ENCODE results near the gene STX16. TPM values are rescaled to one million over a fixed set of nuclear protein-coding genes. Genes with fewer than 3 reads are reported as not detected.
A peak's percentile ranks its signal among the peaks of the same experiment; 100 is the strongest.

The STX16 gene
- total and polyA plus RNA-seq, 2 of the 13 experiments (the other 11 are each of a cell fraction or from before 2014, with no cell fraction given): 28.0 to 72.7 TPM

DNA sequence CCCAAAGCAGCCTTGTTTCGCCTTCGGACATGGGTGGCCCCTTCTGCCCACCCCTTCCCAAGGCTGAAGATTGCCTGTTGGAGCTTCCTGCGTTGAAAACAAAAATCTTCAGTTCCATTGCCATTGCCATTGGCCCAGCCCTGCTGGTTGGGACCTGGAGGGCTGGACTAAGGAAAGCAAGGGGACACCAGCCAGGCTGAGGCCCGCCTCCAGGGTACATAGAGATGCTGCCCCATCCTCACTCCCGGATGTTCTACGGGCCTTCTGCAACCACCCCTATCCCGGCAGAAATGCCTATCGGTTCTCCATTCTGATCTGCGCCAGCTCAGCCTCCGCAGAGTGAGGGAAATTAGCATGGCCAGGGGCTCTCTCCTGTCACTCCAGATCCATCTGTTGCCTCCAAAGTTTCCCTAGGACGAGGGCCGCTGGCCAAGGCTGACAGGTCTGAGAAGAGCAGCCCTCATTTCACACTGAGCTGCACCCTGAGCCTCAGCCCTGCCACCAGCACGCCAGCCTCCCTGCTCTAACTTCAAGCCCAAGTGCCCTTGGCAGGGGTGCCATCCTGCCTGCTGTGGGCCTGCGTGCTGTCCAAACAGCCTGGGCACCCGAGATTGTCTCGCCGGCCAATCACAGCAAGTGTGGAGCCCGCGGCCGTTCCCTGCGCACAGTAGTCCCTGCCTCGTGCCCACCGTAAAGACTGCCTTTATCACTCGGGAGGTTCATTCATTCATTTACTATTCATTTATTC is 13.4 kb upstream of the STX16 start:
- POLR2A ChIA-PET: interaction anchor here (1.6 kb wide), 1 partner anchor 13 kb away, joined by 4 read pairs; the partner anchor contains the start of gene STX16

More for the DNA sequence above, 13.4 kb upstream of the STX16 start:
- no peak overlapping the region for H3K27ac ChIP-seq (ENCODE audit: extremely low read length, insufficient read depth, low read length)
- H3K4me1 ChIP-seq (ENCODE audit: insufficient read depth, low read length): 0 out of 2 replicates have a peak, but pooled peaks cover 5% of the 10 kb centered on the region
- FAIRE-seq (no peak), ATAC-seq (peak; percentile 10; the same call in 1 of the 3 replicates), DNase-seq (ENCODE audit: low spot score) (no peak)
- intact Hi-C loops (cut with micrococcal nuclease; ENCODE audit: unreplicated experiment): no loop called here
- no peaks in the 10 kb centered on the region for H3K9me3 ChIP-seq (ENCODE audit: low read length)
- no peak overlapping the region for H3K9ac ChIP-seq (ENCODE audit: insufficient read depth, low read depth, low read length)
- H3K79me2 ChIP-seq (ENCODE audit: insufficient read depth, low read length): no peaks in the 10 kb centered on the region
- in situ Hi-C loops (cut with HindIII; ENCODE audit: extremely low pct_ligation_motif_present, low pct_unique_long_range_greater_than_20kb): no loop called here
- CTCF ChIA-PET (ENCODE audit: low intra/inter-chr PET ratio, low total read pairs): no interaction called here
- peaks cover 15 to 78% of the 10 kb centered on the region in 2 experiments; a peak in 4 of 5 replicates for H3K27me3 ChIP-seq (ENCODE audit: control insufficient read depth in 1 of 2, insufficient read depth in 2 of 2, low read length in 2 of 2)
- no peak overlapping the region for H3K4me2 ChIP-seq (ENCODE audit: low read depth, low read length)
- no peaks in the 10 kb centered on the region for H4K20me1 ChIP-seq (ENCODE audit: insufficient read depth, low read length)
- no TSS peak for BruUV-seq (replicated peaks)
- TF ChIP-seq, protein P1, sequence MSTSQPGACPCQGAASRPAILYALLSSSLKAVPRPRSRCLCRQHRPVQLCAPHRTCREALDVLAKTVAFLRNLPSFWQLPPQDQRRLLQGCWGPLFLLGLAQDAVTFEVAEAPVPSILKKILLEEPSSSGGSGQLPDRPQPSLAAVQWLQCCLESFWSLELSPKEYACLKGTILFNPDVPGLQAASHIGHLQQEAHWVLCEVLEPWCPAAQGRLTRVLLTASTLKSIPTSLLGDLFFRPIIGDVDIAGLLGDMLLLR (CRISPR knock-in tag; IDR thresholded peaks at IDR 0.05): no peak
- TF ChIP-seq ZNF430 (CRISPR knock-in tag; IDR thresholded peaks at IDR 0.05) (no peak), SATB2 (CRISPR knock-in tag; IDR thresholded peaks at IDR 0.05) (no peak), SRSF4 (IDR thresholded peaks at IDR 0.05; ENCODE audit: low read depth, low read length, poor library complexity, severe bottlenecking) (no peak)
- TF ChIP-seq, protein P2, sequence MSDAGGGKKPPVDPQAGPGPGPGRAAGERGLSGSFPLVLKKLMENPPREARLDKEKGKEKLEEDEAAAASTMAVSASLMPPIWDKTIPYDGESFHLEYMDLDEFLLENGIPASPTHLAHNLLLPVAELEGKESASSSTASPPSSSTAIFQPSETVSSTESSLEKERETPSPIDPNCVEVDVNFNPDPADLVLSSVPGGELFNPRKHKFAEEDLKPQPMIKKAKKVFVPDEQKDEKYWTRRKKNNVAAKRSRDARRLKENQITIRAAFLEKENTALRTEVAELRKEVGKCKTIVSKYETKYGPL (CRISPR knock-in tag; IDR thresholded peaks at IDR 0.05): no peak
- H3K36me3 ChIP-seq (replicated peaks in 1 of 2; ENCODE audit: control insufficient read depth in 1 of 2, insufficient read depth in 2 of 2, low read length in 2 of 2): no peaks in the 10 kb centered on the region
- H3K4me3 ChIP-seq (replicated peaks in 1 of 3; ENCODE audit: insufficient read depth in 1 of 3, low read depth in 2 of 3, low read length in 3 of 3): no peak overlapping the region
- H2AFZ ChIP-seq (ENCODE audit: low read length): no peak overlapping the region
- 43% methylated on average over 24 of the region's 24 CpGs for WGBS (ENCODE audit: low lambda C conversion rate)
